VCaP (cell line): ENCODE results near the gene CA6.
"Not testable (repeated sequence)": the region's sequence is repeated elsewhere in the genome, so short reads cannot be mapped to it uniquely, and the experiment has no call there.

Experiments
- H3K27ac ChIP-seq: fragments of 450-650 bp; 2 replicates; pipeline ENCODE4 v1.5.1; 2017
- TF ChIP-seq, protein P1 (sequence below): fragments of 450-650 bp; conservative IDR thresholded peaks from 2 replicates; pipeline ENCODE4 v1.5.1; 2017; ENCODE audit warnings: mild to moderate bottlenecking, moderate library complexity

CA6 gene

DNA sequence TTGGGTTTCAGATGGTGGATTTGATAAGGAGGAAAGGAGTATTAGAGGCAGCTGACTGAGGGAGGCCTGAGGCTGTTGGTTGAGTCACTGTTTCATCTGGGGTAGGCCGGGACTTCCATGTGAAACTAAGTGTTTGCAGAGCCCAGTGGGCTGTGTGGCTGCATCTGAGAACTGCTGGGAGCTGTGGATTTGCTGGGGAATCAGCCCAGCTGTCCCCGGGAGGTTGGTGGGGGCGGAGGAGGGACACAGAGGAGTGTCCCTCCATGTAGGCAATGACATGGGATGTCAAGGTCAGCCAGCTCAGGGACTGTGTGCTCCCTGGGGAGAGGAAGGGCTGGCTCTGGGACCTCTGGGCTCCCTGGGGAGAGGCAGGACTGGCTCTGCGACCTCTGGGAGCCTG lies 44.2 kb downstream of the CA6 start:
- no peak overlapping the region for H3K27ac ChIP-seq

DNA sequence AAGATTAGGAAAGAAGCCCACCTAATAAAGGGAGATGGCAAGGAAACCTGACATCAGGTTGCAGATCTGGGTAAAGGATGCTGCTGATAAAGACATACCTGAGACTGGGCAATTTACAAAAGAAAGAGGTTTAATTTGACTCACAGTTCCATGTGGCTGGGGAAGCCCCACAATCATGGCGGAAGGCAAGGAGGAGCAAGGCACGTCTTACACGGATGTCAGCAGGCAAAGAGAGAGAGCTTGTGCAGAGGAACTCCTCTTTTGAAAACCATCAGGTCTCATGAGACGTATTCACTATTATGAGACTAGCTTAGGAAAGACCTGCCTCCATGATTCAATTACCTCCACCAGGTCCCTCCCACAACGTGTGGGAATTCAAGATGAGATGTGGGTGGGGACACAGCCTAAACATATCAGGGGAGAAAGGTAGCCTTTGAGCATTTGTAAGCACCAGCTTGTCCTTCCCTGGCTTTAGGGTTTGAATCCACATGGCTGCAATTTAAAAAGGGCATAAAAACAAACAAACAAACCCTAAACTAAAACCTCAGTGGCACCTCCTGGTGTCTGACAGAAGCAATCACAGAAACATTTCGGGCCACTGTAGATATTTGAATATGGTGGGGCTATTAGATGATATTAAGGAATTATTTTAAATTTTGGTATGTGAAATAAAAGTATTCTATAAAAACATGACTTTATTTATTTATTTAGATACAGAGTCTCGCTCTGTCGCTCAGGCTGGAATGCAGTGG lies 47.4 kb downstream of the CA6 start:
- H3K27ac ChIP-seq, result no peak overlapping the region
- TF ChIP-seq, protein P1, sequence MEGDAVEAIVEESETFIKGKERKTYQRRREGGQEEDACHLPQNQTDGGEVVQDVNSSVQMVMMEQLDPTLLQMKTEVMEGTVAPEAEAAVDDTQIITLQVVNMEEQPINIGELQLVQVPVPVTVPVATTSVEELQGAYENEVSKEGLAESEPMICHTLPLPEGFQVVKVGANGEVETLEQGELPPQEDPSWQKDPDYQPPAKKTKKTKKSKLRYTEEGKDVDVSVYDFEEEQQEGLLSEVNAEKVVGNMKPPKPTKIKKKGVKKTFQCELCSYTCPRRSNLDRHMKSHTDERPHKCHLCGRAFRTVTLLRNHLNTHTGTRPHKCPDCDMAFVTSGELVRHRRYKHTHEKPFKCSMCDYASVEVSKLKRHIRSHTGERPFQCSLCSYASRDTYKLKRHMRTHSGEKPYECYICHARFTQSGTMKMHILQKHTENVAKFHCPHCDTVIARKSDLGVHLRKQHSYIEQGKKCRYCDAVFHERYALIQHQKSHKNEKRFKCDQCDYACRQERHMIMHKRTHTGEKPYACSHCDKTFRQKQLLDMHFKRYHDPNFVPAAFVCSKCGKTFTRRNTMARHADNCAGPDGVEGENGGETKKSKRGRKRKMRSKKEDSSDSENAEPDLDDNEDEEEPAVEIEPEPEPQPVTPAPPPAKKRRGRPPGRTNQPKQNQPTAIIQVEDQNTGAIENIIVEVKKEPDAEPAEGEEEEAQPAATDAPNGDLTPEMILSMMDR, result no peak

More for the DNA sequence above, 44.2 kb downstream of the CA6 start:
- TF ChIP-seq, protein P1, result no peak

DNA sequence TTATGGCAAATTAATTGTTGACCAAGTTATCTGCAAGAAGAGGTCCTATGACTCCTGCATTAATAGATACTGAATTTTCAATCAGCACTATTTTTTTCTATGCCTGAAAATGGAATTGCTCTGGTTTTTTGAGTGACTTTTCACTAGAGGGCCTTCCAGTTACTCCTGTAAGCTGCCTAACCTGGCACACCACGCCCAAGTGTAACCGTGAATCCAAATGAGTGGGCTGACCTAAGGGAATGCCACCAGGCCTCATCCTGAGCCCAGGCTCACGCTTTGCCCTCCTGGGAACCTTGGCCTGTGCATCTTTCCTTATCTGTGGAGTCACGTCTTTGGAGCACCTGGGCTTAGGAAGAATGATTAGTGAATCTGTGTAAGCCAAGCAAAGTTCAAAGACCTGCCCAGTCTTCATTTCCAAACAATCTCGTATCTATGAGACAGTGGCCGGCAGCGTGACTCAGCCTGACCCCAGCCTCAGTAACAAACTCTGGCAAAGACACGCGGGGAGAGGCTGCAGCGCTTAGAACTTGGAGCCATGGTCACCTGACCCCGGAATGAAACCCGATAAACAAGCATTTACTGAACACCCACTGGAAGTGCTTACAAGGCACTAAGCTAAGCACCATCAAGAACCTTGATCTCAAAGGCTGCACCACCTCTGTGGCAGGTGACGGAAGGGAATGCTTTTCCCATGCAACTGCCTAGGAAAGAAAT lies 48.5 kb downstream of the CA6 start:
- H3K27ac ChIP-seq, result not testable (repeated sequence)

DNA sequence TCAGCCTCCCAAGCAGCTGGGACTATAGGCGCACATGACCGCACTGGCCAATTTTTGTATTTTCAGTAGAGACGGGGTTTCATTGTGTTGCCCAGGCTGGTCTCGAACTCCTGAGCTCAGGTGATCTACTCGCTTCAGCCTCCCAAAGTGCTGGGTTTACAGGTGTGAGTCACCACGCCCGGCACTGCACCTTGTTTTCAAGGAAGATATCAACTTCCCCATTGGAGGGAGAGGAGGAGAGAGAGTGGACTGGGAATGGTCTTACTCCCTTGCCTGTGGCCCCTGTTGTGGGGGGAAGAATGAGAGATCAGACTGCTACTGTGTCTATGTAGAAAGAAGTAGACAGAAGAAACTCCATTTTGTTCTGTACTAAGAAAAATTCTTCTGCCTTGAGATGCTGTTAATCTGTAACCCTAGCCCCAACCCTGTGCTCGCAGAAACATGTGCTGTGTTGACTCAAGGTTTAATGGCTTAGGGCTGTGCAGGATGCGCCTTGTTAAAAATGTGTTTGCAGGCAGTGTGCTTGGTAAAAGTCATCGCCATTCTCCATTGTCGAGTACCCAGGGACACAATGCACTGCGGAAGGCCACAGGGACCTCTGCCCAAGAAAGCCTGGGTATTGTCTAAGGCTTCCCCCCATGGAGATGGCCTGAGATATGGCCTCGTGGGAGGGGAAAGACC lies 56.0 kb downstream of the CA6 start:
- peak overlapping the region; percentile 99 for H3K27ac ChIP-seq

DNA sequence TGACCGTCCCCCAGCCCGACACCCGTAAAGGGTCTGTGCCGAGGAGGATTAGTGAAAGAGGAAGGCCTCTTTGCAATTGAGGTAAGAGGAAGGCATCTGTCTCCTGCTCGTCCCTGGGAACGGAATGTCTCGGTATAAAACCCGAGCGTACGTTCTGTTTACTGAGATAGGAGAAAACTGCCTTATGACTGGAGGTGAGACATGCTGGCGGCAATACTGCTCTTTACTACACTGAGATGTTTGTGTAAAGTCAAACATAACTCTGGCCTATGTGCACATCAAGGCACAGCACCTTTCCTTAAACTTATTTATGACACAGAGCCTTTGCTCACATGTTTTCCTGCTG lies 56.5 kb downstream of the CA6 start:
- H3K27ac ChIP-seq, result peak overlapping the region; percentile 99

DNA sequence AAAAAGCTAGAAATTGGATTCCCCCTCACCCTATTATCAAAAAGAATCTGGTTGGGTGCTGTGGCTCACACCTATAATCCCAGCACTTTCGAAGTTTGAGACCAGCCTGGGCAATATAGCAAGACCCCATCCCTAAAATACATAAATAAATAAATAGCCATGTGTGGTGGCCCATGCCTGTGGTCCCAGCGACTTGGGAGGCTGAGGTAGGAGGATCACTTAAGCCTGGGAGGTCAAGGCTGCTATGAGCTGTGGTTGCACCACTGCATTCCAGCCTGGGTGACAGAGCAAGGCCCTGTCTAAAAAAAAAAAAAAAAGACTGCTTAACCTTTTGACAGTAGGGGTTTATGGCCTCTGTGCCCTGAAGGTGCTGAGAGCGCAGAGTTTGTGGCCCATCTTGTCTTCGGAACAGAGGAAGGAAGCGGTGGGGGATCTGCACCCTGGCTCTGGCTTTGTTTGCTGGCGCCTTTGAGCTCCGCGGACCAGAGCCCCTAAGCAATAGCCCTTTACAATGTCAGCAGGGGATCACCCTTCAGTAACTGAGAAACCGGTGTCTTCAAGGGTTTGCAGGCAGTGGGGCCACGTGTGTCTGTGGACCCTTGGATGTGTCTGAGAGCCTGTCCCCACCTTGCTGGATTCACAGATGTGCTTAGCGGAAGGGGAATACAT lies 58.5 kb downstream of the CA6 start:
- peak overlapping the region; percentile 99 for H3K27ac ChIP-seq
- TF ChIP-seq, protein P1, result no peak

DNA sequence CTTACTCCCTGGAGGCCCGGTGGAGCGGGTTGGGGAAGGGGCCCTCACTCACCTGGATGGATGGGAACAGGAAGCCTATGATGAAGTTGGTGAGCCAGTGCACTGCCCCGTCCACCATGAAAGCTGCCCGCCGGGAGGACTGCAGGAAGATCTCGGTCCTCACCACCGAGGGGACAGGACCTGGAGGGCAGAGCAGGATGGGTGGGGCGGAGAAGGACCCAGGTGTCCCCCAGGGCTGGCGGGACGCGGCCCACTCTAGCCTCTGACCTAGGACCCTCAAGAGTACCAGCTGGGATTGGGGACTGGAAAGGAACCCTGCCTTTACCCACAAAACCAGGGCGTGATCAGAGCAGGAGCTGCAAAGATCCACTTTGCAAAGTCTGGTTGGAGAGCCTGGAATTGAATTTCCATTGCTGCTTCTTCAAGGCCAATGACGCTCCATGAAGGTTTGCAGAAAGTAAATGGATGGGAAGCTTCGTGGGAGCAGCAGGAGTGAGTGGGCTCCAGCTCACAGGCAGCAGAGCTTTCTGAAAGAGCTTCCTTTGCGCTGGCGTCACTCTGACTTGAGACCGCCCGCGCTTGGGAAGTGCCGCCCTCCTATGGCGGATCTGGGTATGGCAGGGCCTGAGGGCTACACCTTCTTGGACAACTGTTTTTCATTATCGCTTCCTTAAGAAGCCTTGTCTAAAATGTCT lies 59.2 kb downstream of the CA6 start:
- TF ChIP-seq, protein P1, result peak; percentile 55
- H3K27ac ChIP-seq, result peak overlapping the region; percentile 99

DNA sequence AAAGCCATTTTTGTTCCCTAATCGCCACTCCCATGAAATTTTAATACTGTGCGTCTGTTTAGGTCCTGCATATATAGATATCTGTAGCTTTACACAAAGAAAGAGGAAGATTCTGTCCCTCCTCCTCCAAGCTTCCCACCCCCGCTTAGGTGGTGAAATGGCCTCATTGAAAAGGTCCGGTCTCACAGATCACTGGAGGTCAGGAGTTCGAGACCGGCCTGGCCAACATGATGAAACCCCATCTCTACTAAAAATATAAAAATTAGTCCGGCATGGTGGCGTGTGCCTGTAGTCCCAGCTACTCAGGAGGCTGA lies 59.7 kb downstream of the CA6 start:
- TF ChIP-seq, protein P1, result no peak
- H3K27ac ChIP-seq, result peak overlapping the region; percentile 99; the same call in 1 of the 2 replicates
